Neural cell (in vitro differentiated cells): ENCODE data around the gene PPFIBP2. TPM values are rescaled to one million over a fixed set of nuclear protein-coding genes. Genes with fewer than 3 reads are reported as not detected.

Source experiments
- H2AFZ ChIP-seq: fragments of 200-600, 300-800 bp; sonication (generic), shearing (Covaris generic); 2 replicates; pipeline ENCODE4 v1.6.0; 2014; ENCODE audit warnings: low read depth, mild to moderate bottlenecking, antibody characterized with exemption, low read length, moderate library complexity
- H3F3A ChIP-seq: fragments of 200-600 bp; shearing (Covaris generic); 2 replicates; pipeline ENCODE4 v1.6.1; 2016; ENCODE audit warnings: mild to moderate bottlenecking, moderate library complexity, mixed read lengths, antibody characterized with exemption, low read length; ENCODE audit not compliant: insufficient read depth, poor library complexity, severe bottlenecking
- H3K27ac ChIP-seq: fragments of 200-600, 300-800 bp; sonication (generic), shearing (Covaris generic); 2 replicates; pipeline ENCODE4 v1.5.1; 2014; ENCODE audit warnings: mild to moderate bottlenecking, low read length, moderate library complexity
- H3K27me3 ChIP-seq: fragments of 300-800, 200-600 bp; sonication (generic), shearing (Covaris generic); 2 replicates; pipeline ENCODE4 v1.6.0; 2014; ENCODE audit warnings: mild to moderate bottlenecking, low read depth, low read length, moderate library complexity; ENCODE audit not compliant: insufficient read depth
- H3K36me3 ChIP-seq: fragments of 300-800, 200-600 bp; sonication (generic), shearing (Covaris generic); 2 replicates; pipeline ENCODE4 v1.5.1; 2014; ENCODE audit warnings: mild to moderate bottlenecking, antibody characterized with exemption, low read length, moderate library complexity; ENCODE audit not compliant: insufficient read depth
- H3K4me2 ChIP-seq: fragments of 300-800, 200-600 bp; sonication (generic), shearing (Covaris generic); 2 replicates; pipeline ENCODE4 v1.6.0; 2014; ENCODE audit warnings: mild to moderate bottlenecking, low read length
- H3K4me3 ChIP-seq: fragments of 300-800, 200-600 bp; sonication (generic), shearing (Covaris generic); 2 replicates; pipeline ENCODE4 v1.5.1; 2014; ENCODE audit warnings: mild to moderate bottlenecking, low read length, moderate library complexity
- H3K79me2 ChIP-seq: fragments of 200-600 bp; shearing (Covaris generic); replicated peaks from 2 replicates; pipeline ENCODE4 v1.6.0; 2014; ENCODE audit warnings: mild to moderate bottlenecking, low read length, moderate library complexity; ENCODE audit not compliant: insufficient read depth
- H3K9ac ChIP-seq: fragments of 300-800, 200-600 bp; sonication (generic), shearing (Covaris generic); 2 replicates; pipeline ENCODE4 v1.6.1; 2016; ENCODE audit warnings: mild to moderate bottlenecking, low read length, mixed read lengths
- H3K9me2 ChIP-seq: fragments of 200-600 bp; shearing (Covaris generic); 2 replicates; pipeline ENCODE4 v1.6.1; 2016; ENCODE audit warnings: mild to moderate bottlenecking, low read length, mixed read lengths; ENCODE audit not compliant: insufficient read depth
- H3K9me3 ChIP-seq: fragments of 200-600, 300-800 bp; sonication (generic), shearing (Covaris generic); 2 replicates; pipeline ENCODE4 v1.6.1; 2016; ENCODE audit warnings: mild to moderate bottlenecking, mixed run types, low read length, moderate library complexity, mixed read lengths
- H4K20me1 ChIP-seq: fragments of 200-600 bp; shearing (Covaris generic); 2 replicates; pipeline ENCODE4 v1.6.1; 2016; ENCODE audit warnings: mild to moderate bottlenecking, mixed run types; ENCODE audit not compliant: insufficient read depth
- EP300 ChIP-seq: fragments of 450-650 bp; conservative IDR thresholded peaks from 2 replicates; pipeline ENCODE4 v1.6.1; 2014; ENCODE audit warnings: antibody characterized with exemption, mild to moderate bottlenecking, moderate library complexity; ENCODE audit not compliant: poor library complexity, severe bottlenecking
- EZH2 ChIP-seq: fragments of 200-600, 300-800 bp; shearing (Covaris generic), sonication (generic); IDR thresholded peaks from 2 replicates; pipeline ENCODE4 v1.6.1; 2014; ENCODE audit warnings: antibody characterized with exemption, low read length, borderline replicate concordance, mild to moderate bottlenecking; ENCODE audit not compliant: insufficient read depth, poor library complexity, severe bottlenecking
- MXI1 ChIP-seq: fragments of 450-650 bp; conservative IDR thresholded peaks from 2 replicates; pipeline ENCODE4 v1.6.1; 2014; ENCODE audit warnings: antibody characterized with exemption, mild to moderate bottlenecking; ENCODE audit not compliant: poor library complexity, severe bottlenecking
- POLR2AphosphoS5 ChIP-seq: IDR thresholded peaks from 2 replicates; pipeline ENCODE4 v1.6.1; 2012
- SMC3 ChIP-seq: fragments of 450-650 bp; conservative IDR thresholded peaks from 2 replicates; pipeline ENCODE4 v1.6.1; 2014; ENCODE audit warnings: antibody characterized with exemption, mild to moderate bottlenecking, moderate library complexity; ENCODE audit not compliant: poor library complexity
- TAF1 ChIP-seq: IDR thresholded peaks from 2 replicates; pipeline ENCODE4 v1.6.1; 2012; ENCODE audit warnings: low read depth
- polyA plus RNA-seq: library from polyadenylated mRNA; depleted of rRNA; stranded (reverse); fragments of >200 nt; gene quantifications from 2 replicates; pipeline ENCODE4 v1.2.3, GENCODE V29; 2014
- TF ChIP-seq, protein P1 (sequence below): fragments of 450-650 bp; IDR thresholded peaks from 2 replicates; pipeline ENCODE4 v1.5.1; 2014; ENCODE audit warnings: antibody characterized with exemption, mild to moderate bottlenecking, moderate library complexity; ENCODE audit not compliant: poor library complexity, severe bottlenecking
- TF ChIP-seq, protein P2 (sequence below): IDR thresholded peaks from 2 replicates; pipeline ENCODE4 v1.6.1; 2012; ENCODE audit warnings: borderline replicate concordance

PPFIBP2 gene
- polyA plus RNA-seq, 1 donor from 2014 or later, result not detected

DNA sequence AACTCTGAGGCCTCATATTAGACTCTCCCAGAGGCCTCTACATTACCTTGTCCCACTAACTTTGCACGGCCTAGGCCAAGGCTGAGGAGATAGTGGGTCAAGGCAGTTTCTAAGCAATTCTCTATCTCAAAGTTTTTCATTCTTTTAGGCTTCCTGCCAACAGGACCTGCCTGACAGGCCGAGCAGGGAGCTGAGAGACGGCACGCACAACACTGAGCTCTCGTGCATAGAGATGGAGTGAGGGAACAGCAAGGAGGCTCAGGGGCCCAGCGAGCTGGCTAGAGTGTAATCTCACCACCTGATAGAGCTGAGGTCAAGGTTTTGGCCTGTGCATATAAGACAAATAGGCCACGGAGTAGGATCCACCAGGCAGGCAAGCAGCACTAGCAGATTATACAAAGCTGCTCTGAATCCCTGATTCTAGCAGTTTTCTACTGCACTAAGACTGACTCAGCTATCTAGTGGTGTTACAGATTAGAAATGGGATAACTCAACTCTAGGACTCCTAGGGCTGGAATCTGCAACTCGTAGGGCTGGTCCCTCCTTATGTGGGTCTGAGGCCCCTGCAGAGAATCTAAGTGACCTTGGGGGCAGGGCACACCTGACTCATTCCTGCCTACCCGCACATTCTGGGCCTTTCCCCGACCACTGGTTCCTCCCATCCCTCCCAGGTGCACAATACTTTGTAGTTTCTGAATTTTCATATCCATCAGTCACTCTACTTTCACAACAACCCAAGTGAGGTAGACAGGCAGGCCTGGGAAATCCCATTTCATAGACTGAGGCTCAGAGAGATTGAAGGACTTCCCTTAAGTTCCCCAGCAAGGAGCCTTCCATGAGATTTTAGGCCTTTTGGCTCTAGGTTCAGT is 157.8 kb downstream of the PPFIBP2 start:
- TF ChIP-seq EP300 (no peak), SMC3 (no peak), EZH2 (no peak), MXI1 (no peak), POLR2AphosphoS5 (no peak)
- TF ChIP-seq, protein P1, sequence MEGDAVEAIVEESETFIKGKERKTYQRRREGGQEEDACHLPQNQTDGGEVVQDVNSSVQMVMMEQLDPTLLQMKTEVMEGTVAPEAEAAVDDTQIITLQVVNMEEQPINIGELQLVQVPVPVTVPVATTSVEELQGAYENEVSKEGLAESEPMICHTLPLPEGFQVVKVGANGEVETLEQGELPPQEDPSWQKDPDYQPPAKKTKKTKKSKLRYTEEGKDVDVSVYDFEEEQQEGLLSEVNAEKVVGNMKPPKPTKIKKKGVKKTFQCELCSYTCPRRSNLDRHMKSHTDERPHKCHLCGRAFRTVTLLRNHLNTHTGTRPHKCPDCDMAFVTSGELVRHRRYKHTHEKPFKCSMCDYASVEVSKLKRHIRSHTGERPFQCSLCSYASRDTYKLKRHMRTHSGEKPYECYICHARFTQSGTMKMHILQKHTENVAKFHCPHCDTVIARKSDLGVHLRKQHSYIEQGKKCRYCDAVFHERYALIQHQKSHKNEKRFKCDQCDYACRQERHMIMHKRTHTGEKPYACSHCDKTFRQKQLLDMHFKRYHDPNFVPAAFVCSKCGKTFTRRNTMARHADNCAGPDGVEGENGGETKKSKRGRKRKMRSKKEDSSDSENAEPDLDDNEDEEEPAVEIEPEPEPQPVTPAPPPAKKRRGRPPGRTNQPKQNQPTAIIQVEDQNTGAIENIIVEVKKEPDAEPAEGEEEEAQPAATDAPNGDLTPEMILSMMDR, result no peak
- Histone ChIP-seq H3K9me2 (no peaks in the 10 kb centered on the region), H3K4me2 (no peak overlapping the region), H3K79me2 (no peaks in the 10 kb centered on the region), H3K9me3 (no peaks in the 10 kb centered on the region), H2AFZ (no peak overlapping the region), H3K27ac (no peak overlapping the region), H3K9ac (no peak overlapping the region), H4K20me1 (no peaks in the 10 kb centered on the region), H3K4me3 (no peak overlapping the region), H3K27me3 (peaks cover 37% of the 10 kb centered on the region), H3K36me3 (no peaks in the 10 kb centered on the region), H3F3A (no peaks in the 10 kb centered on the region)

DNA sequence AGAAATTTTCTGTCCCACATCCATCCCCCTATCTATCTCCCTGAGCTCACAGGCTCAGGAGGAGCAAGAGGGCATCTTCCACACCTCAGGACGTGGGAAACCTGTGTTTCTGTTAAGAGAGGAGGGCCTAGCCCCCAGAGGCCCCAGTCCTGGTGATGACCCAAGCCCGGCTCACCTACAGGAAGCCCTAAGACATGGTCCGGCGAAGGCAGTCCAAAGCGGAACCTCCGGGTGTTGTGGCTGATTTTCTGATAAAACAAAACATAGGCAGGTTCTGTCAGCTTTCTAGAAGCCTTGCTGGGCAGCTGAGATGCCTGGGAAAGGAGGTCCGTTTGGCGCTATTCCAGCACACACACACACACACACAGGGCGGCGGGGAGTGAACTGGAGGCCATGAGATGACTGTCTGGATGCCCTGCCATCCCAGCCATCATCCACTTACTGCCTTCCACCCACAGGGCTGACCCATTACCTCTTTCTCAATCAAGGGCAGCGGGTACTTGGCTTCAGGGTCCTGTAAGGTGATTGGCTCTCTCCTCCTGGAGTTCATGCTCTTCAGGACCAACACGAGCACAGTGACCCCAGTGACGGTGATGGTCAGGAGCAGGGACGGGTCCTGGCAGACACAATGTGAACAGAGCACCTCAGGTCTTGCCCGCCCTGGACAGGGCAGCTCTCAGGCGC is 158.6 kb downstream of the PPFIBP2 start:
- H3F3A ChIP-seq, result no peaks in the 10 kb centered on the region
- H3K9me2 ChIP-seq, result no peaks in the 10 kb centered on the region
- no peak overlapping the region for H2AFZ ChIP-seq
- no peaks in the 10 kb centered on the region for H3K36me3 ChIP-seq
- TF ChIP-seq TAF1, result no peak
- no peak for TF ChIP-seq MXI1
- no peak for TF ChIP-seq SMC3
- no peak for TF ChIP-seq EP300
- TF ChIP-seq, protein P1, result no peak
- no peak for TF ChIP-seq EZH2
- TF ChIP-seq, protein P2, sequence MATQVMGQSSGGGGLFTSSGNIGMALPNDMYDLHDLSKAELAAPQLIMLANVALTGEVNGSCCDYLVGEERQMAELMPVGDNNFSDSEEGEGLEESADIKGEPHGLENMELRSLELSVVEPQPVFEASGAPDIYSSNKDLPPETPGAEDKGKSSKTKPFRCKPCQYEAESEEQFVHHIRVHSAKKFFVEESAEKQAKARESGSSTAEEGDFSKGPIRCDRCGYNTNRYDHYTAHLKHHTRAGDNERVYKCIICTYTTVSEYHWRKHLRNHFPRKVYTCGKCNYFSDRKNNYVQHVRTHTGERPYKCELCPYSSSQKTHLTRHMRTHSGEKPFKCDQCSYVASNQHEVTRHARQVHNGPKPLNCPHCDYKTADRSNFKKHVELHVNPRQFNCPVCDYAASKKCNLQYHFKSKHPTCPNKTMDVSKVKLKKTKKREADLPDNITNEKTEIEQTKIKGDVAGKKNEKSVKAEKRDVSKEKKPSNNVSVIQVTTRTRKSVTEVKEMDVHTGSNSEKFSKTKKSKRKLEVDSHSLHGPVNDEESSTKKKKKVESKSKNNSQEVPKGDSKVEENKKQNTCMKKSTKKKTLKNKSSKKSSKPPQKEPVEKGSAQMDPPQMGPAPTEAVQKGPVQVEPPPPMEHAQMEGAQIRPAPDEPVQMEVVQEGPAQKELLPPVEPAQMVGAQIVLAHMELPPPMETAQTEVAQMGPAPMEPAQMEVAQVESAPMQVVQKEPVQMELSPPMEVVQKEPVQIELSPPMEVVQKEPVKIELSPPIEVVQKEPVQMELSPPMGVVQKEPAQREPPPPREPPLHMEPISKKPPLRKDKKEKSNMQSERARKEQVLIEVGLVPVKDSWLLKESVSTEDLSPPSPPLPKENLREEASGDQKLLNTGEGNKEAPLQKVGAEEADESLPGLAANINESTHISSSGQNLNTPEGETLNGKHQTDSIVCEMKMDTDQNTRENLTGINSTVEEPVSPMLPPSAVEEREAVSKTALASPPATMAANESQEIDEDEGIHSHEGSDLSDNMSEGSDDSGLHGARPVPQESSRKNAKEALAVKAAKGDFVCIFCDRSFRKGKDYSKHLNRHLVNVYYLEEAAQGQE, result no peak
- no peaks in the 10 kb centered on the region for H3K9me3 ChIP-seq
- H3K79me2 ChIP-seq, result no peaks in the 10 kb centered on the region
- no peaks in the 10 kb centered on the region for H4K20me1 ChIP-seq
- H3K4me2 ChIP-seq, result no peak overlapping the region
- H3K27me3 ChIP-seq, result peaks cover 37% of the 10 kb centered on the region
- no peak overlapping the region for H3K27ac ChIP-seq
- no peak overlapping the region for H3K9ac ChIP-seq
- no peak overlapping the region for H3K4me3 ChIP-seq
